Anterior cingulate cortex (tissue), 58 donors: Measurements from ENCODE around the gene DCP1B.

Experiments used
- DNase-seq, 58 donors: peaks; one replicate each; lab custom pipeline; 2025; lab: John Stamatoyannopoulos, UW

DCP1B gene

GRCh38 chr12:1937481-1938224, 66.6 kb downstream of the DCP1B start:
- no peak for DNase-seq

- DNase-seq, result peak in 56 of 58 donors; percentile 11 to 91 (median 74)
Measured at GRCh38 chr12:1936406-1937320, 67.6 kb downstream of the DCP1B start.

GRCh38 chr12:1935700-1936378, 68.4 kb downstream of the DCP1B start:
- DNase-seq, result peak in 25 of 58 donors; percentile 15 to 80 (median 52)

GRCh38 chr12:1935242-1935641, 69.0 kb downstream of the DCP1B start:
- peak in 1 of 58 donors; percentile 28 for DNase-seq

- DNase-seq, result no peak
Measured at GRCh38 chr12:1934831-1935230, 69.4 kb downstream of the DCP1B start.

- no peak for DNase-seq
Measured at GRCh38 chr12:1934068-1934467, 70.2 kb downstream of the DCP1B start.

- DNase-seq, result no peak
Measured at GRCh38 chr12:1933342-1934051, 70.8 kb downstream of the DCP1B start.

GRCh38 chr12:1932264-1932777, 71.9 kb downstream of the DCP1B start:
- peak in 43 of 58 donors; percentile 14 to 85 (median 56) for DNase-seq

- no peak for DNase-seq
Measured at GRCh38 chr12:1931642-1932041, 72.6 kb downstream of the DCP1B start.

GRCh38 chr12:1930803-1931597, 73.3 kb downstream of the DCP1B start:
- no peak for DNase-seq

- DNase-seq, result no peak
Measured at GRCh38 chr12:1929985-1930802, 74.1 kb downstream of the DCP1B start.

GRCh38 chr12:1929241-1929984, 74.8 kb downstream of the DCP1B start:
- DNase-seq, result no peak

GRCh38 chr12:1928439-1929121, 75.7 kb downstream of the DCP1B start:
- DNase-seq, result no peak

- peak in 2 of 58 donors; percentile 22 to 36 for DNase-seq
Measured at GRCh38 chr12:1927751-1928351, 76.4 kb downstream of the DCP1B start.

- no peak for DNase-seq
Measured at GRCh38 chr12:1927051-1927680, 77.1 kb downstream of the DCP1B start.

GRCh38 chr12:1926251-1926657, 78.0 kb downstream of the DCP1B start:
- DNase-seq, result no peak
